Fibroblast of mammary gland (primary cell): ENCODE data around the gene COBL.

Experiments
- DNase-seq: peaks from one replicate; pipeline ENCODE4 v3.0.0-alpha.2; 2010; ENCODE audit warnings: low read depth
- H3K4me3 ChIP-seq: 2 replicates; pipeline ENCODE4 v1.5.1; 2011; ENCODE audit warnings: low read depth, mild to moderate bottlenecking, low read length, moderate library complexity; ENCODE audit not compliant: control insufficient read depth
- TF ChIP-seq, protein P1 (sequence below): conservative IDR thresholded peaks from 2 replicates; pipeline ENCODE4 v1.5.1; 2011; ENCODE audit warnings: low read depth, low read length, inconsistent platforms; ENCODE audit not compliant: control insufficient read depth, insufficient read depth

Gene COBL

DNA sequence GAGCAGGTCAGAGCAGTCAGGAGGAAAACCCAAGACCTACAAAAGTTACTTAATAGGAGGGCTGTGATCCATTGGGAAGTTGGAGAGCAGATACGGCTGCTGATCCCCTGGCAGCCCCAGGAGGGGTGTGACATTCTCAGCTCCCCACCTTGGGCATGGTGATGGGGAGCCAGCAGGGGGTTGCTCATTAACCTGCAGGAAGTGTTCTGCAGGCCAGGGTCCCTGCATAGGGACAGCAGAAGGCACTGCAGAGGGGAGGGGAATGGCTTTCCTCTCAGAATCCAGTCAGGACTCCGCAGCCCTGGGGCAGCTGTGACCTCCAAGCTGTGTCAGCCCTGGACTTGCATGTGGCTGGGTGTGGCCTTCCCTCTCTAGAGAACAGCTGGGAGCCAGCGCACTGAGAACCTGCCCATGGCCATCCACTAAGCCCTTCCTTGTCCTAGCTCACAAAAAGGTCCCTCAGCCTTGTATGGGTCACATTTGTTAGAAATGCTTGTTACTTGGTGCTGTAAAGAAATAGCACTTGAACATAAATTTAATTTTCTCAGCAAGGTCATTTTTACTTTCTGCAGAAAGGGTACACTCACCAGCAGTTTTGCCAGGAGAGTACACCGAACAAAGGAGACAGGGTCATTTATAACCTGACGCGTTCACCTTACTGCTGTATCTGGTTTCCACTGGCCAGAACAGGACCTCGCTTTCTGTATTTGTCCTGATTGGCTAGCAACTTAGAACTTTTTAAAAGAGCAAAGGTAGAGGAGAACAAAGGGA lies 169.6 kb downstream of the COBL start:
- TF ChIP-seq, protein P1, sequence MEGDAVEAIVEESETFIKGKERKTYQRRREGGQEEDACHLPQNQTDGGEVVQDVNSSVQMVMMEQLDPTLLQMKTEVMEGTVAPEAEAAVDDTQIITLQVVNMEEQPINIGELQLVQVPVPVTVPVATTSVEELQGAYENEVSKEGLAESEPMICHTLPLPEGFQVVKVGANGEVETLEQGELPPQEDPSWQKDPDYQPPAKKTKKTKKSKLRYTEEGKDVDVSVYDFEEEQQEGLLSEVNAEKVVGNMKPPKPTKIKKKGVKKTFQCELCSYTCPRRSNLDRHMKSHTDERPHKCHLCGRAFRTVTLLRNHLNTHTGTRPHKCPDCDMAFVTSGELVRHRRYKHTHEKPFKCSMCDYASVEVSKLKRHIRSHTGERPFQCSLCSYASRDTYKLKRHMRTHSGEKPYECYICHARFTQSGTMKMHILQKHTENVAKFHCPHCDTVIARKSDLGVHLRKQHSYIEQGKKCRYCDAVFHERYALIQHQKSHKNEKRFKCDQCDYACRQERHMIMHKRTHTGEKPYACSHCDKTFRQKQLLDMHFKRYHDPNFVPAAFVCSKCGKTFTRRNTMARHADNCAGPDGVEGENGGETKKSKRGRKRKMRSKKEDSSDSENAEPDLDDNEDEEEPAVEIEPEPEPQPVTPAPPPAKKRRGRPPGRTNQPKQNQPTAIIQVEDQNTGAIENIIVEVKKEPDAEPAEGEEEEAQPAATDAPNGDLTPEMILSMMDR = no peak
- no peak overlapping the region for H3K4me3 ChIP-seq

DNA sequence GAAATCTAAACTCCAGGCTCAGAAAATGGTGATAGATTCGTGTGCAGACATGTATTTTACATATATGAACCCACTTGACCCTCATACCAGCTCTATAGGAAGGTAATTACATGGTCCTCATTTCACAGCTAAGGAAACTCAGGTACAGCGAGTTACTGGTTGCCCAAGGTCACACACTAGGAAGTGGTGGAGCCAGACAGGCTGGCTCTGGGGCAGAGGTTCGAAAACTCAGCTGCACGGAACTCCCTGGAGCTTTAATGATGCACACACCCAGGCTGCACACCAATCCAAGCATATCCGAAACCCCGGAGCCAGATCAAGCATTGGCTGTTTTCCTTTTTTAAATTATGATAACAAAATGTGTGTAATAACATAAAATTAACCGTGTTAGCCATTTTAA lies 172.4 kb downstream of the COBL start:
- TF ChIP-seq, protein P1 = no peak
- H3K4me3 ChIP-seq = no peak overlapping the region
- DNase-seq = no peak

More for the DNA sequence above, 169.6 kb downstream of the COBL start:
- no peak for DNase-seq

GRCh38 chr7:51142741-51143385 lies 173.7 kb downstream of the COBL start:
- no peak for DNase-seq
- TF ChIP-seq, protein P1 = no peak
- no peak overlapping the region for H3K4me3 ChIP-seq

- H3K4me3 ChIP-seq = no peak overlapping the region
- TF ChIP-seq, protein P1 = peak; percentile 77
- peak; percentile 55 for DNase-seq
Observed at GRCh38 chr7:51141451-51142003, 175.1 kb downstream of the COBL start.

- no peak for DNase-seq
- TF ChIP-seq, protein P1 = no peak
- H3K4me3 ChIP-seq = no peak overlapping the region
Observed at GRCh38 chr7:51140199-51141164, 176.1 kb downstream of the COBL start.

GRCh38 chr7:51139796-51140195 lies 176.8 kb downstream of the COBL start:
- TF ChIP-seq, protein P1 = no peak
- peak; percentile 28 for DNase-seq

More at GRCh38 chr7:51139796-51140195, 176.8 kb downstream of the COBL start:
- H3K4me3 ChIP-seq = no peak overlapping the region
